CD4-positive, alpha-beta T cell treated with Interleukin-15 for 1 hour (primary cell): ENCODE data around the gene PLCB4.
"Not testable (repeated sequence)": the region's sequence is repeated elsewhere in the genome, so short reads cannot be mapped to it uniquely, and the experiment has no call there.

Experiments used
- DNase-seq: peaks from one replicate; pipeline ENCODE4 v3.0.0-alpha.2; 2020

The PLCB4 gene

DNA sequence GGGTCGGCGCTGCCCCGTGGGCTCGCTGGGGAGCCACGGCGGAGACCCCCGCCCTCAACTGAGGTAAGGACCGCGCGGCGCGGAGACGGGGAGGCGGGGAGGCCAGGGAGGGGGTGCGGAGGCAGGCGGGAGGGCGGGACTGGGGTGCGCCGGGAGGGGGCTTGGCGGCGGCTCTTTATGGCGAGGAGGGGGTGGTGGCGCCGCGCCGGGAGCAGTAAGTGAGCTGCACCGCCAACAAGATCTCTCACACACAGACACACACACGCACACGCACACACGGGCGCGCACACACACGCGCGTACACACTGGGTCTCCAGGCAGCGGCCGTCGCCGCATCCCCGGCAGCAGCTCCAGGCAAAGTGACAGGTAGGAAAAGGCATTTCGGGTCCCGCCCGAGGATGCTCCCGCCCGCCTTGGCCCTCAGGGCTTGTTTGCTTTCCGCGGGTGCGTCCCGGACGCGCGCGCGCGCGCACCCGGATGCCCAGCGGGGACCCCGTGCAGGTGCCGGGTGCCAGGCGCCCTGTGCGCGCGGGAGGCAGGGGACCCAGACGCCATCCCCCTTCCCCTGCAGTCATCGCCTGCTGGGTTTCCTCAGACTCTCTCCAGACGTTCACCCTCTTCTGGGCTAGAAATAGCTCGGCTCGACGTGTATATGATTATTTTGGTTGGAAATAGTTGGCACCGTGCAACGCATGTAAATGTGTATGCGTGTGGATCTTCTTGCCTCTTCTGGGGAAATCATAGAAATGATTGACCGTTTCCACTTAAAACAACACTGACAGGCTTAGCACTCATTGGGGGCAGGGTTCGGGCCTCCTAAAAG, at the start of gene PLCB4:
Gene PLCB4 (plus strand): TSS at position 247 of the 823 bp plus-strand sequence. CDS start 238,728 bp downstream, outside the sequence.
- DNase-seq = no peak

DNA sequence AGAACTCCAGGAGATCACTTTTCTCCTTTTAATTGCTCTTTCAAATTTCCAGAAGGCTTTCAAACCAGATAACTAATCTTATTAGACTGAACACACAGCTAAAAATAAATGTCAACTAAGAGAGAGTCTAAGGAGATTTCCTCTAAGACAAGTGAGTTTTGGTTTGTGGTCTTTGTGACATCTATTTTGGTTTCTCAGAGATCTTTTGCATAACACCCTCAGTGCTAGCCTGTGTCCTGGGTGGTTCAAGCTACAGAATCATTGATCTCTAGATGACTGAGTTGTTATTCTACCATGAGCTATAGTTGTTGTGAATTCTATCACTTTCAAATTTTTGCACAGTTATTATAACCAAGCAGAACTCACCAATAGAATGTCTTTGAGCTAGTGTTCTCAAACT, 49.1 kb upstream of the PLCB4 start:
- DNase-seq = no peak

DNA sequence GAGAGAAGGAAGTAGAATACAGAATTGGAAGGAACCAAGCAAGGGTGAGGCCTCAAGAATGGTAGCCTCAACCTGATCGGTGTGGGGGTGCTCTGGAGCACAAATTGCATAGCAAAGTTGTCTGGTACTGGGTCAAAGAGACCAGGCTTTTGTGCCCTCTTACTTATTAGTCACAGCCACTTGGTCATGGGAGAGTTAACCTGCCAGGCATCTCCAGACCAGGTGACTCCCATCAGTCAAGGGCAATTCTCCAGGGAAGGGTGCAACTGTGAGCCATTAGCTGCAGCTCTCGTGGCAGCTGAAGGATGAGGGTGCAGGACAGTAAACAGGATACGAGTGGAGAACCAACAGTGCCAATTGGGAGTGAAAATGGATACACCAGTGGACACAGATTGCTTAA, 47.7 kb upstream of the PLCB4 start:
- no peak for DNase-seq

DNA sequence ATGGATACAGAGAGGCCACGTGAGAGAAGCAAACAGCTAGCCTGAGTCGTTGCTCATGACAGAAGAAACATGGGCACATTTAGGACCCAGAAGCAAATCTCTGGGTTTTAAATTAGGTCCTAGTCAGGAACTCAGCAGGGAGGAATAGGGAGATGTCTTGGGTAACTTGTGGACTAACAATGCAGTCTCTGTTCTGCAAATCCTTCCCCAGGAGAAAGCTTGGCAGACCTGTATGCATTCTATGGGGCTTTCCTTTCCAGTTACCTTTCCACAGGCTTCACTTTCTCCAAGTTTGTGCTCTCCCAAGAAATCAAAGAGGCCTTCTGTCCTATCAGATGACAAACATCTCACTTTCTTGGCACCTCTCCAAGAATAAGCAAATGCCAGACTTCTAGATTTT, 47.2 kb upstream of the PLCB4 start:
- no peak for DNase-seq

DNA sequence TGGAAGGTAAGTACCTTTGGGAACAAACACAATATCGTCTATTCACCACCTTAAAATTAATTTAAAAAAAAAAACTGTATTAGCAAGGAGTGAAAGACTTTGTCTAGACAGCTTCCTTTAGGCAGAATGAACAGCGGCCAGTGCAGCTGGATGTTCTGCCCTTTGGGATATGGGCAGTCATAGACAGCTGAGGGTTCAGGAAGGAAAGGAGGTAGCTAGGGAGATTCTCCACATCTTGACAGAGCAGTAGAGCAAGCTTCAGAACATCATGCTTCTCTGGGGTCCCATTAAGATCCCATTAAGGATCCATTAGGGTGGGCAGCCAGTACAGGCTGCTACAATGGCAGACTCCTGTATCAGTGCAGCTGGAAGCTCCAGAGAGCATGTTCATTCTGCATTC, 46.5 kb upstream of the PLCB4 start:
- no peak for DNase-seq

DNA sequence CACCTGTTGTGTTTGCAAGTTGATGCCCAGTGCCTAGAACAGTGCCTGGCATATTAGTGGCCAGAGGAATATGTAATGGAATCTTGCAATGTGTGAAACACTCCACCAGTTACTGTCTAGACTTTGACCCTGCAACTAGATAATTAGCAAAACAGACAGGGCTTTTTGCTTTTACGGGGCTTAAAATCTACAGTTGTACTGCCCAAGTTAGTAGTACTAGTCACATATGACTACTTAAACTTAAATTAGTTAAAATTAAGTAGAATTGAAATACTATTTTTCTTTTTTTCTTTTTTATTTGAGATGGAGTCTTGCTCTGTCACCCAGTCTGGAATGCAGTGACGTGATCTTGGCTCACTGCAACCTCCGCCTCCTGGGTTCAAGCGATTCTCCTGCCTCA, 44.3 kb upstream of the PLCB4 start:
- DNase-seq = no peak

DNA sequence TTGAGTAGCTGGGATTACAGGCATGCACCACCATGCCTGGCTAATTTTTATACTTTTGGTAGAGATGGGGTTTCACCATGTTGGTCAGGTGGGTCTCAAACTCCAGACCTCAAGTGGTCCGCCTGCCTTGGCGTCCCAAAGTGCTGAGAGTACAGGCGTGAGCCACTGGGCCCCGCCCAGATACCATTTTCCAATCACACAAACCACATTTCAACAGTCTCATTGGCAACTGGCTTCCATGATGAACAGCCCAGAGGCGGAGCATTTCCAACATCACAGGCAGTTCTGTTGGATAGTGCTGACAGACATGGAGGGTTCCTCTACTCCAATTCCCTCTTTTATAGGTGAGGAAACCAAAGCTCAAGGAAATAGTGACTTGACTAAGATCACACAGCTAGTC, 43.9 kb upstream of the PLCB4 start:
- no peak for DNase-seq

DNA sequence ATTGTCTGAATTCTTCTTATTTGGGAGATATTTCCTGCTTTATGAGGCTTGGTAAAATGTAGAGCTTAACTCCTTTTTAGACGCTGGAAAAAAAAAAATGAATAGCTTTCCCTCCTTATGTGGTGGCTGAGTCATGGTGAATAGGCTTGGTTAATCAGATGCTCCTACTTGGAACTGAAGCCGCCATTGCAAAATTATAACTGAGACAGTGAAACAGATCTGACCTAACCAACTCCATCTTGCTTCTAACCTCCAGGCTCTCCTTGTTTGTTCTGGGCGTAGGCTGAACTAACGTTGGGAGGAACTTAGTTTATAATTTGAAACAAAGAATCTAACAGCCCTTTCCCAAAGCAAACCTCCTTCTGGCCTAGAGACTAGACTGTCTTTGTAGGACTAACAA, 43.2 kb upstream of the PLCB4 start:
- DNase-seq = no peak

DNA sequence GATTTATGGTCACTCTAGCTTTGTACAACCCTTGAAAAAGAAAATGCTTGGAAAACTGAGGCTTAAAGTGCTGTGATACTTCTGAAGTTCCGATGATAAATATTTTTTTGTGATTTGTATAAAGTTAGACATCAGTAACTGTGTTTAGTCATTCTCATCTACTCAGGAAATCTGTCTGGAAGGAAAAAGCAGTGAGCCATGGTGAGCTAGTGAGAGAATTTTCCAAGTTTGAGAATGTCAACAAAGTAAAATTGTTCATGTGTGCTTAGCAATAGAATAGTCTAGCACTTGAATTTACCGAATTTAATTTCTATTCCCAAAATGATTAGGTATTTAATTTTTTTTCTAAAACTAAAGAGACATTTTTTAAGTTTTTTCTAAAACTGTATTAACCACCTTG, 41.3 kb upstream of the PLCB4 start:
- DNase-seq = no peak

DNA sequence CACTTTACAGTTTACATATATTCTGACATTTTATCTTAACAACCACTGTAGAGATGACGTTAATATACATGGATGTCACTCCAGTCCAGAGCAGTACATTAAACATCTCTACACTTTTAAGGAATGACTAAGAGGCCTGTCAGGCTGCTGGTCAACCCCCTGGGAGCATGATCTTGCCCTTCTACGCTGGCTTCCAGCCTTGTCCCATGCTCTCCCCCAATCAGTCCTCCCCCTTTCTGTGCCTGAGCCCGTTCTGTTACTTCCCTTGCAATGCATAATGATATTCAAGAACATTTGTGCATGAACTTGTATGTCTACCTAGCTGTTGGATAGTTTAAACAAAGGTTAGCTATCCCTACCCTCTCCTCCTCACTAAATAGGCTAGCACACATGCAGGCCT, 40.5 kb upstream of the PLCB4 start:
- DNase-seq = no peak

DNA sequence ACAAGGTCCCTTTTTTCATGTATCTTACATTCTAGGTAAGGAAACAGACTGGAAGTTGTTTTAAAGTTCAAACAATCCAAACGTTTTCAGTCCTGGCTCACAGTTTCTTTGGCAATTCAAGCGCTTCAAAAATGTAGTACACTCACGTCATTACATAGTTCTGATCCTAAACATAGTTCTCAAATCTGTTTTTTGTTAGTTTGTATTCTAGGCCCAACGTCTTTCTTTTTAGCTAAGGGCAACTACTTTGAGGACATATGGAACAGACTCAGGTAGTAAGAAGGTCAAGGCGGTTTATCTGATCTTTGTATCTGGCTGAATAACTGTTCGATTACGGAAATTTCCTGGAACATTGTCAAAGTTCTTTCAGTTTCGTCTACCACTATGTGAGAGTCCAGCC, 36.9 kb upstream of the PLCB4 start:
- no peak for DNase-seq

DNA sequence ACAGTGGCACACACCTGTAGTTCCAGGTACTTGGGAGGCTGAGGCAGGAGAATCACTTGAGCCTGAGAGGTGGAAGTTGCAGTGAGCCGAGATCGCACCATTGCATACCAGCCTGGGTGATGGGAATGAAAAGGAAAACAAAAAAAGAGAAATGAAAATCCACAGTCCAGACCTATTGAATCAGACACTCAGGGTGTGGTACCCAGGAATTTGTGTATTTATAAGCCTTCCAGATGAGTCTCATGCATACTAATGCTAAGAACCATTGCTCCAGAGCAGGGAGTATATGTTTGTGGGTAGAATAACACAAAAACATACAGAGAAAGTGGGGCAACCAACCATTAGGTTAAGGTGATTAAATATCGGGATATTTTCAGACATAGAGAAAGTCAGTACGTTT, 36.1 kb upstream of the PLCB4 start:
- DNase-seq = no peak

DNA sequence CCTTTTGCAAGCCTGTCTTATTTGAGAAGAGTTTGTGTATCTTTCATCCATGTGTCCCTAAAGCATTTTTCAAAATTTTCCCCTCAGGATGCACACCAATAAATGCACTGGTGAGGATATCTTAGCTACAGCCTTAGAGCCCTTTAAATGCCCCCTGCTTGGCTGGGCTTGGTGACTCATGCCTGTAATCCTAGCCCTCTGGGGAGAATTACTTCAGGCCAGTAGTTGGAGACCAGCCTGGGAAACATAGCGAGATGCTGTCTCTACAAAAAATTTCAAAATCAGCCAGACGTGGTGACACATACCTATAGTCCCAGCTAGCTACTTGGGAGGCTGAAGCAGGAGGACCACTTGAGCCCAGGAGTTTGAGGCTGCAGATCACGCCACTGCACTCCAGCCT, 33.8 kb upstream of the PLCB4 start:
- no peak for DNase-seq

DNA sequence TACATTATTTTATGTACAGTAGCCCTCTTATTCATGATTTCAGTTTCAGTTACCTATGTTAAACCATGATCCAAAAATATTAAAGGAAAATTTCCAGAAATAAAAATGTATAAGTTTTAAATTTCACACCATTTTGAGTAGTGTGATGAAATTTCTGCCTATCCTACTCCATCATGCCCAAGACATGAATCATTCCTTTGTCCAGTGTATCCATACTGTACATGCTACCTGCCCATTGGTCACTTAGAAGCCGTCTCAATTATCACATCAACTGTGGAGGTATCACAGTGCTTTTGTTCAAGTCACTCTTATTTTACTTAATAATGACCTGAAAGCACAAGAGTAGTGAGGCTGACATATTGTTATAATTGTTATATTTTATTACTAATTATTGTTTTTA, 32.3 kb upstream of the PLCB4 start:
- DNase-seq = no peak

DNA sequence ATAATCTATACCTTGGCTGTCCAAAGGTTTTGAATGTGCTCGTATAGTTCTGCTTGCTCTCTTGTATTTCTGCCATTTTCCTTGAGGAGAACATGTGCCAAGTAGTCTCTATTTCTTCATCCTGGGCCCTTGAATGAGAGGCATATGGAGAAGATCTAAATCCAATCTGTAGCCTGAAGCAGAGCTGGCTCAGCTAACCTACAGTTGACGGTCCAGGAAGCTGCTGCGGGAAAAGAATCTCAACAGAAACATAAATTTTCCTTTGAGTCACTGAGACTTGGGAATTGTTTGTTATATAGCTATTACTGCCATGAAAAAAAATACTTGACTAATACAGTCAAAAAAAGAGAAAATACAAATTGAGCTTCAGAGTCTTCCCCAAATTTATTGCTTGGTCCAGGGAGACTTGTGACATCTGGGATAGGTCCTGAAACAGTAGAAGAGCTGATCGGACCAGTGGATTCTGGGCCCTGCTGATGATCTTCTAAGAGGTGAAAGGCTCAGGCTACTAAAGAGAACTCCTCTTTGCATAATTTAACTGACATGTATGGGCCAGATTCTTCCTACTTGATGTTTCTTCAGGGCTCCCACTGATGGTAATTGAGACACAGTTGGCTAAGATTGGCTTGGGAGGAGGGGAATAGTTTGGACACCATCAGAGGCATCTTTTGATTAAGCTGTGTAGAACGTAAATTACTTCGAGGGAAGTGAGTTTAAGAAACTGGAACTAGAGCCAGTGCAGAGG, 29.9 kb upstream of the PLCB4 start:
- DNase-seq = no peak

DNA sequence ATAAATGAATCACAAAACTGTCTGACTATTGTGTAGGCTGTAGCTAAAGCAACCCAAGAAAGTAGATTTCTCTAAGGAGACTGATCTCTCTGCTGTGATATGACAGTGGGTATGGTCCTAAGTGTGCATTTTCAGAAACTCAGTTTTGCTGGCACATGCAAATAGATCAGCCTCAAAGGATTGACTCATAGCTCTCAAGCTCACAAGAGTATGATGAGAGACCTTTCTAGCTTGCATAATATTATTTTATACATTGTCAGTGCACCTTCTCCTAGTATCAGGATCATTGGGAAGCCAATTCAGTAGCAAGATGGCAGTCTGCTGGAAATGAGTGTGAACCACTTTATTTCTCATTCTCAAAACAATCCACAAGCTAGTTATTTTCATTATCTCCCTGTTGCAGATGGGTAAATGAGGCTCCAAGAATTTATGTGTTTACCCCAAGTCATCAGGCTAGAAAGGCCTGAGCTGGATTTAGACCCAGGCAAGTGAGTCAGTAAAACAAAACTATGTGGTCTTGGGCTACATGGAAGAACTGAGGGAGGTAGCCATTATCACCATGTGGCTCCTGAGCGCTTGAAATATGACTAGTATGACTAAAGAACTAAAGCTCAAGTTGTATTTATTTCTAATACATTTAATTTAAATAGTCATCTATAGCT, 27.9 kb upstream of the PLCB4 start:
- DNase-seq = no peak

DNA sequence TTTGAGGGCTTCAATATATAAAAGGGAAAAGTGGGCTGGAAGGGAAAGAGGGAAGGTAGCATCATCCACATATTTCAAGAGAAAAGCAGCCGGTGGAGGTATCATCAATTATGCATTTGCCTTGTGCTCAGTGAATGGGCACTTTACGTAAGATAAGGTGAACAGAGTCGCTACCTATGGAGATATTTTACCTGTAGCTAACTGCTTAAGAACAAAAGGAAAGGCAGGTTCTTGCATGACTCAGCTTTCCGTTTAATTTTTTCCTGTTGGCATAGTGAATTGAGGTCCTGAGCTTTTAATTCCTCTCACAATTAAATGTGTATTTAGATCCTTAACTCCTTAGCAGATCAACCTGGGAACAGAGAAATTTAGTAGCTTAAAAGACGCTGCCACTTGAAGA, 25.5 kb upstream of the PLCB4 start:
- DNase-seq = no peak

DNA sequence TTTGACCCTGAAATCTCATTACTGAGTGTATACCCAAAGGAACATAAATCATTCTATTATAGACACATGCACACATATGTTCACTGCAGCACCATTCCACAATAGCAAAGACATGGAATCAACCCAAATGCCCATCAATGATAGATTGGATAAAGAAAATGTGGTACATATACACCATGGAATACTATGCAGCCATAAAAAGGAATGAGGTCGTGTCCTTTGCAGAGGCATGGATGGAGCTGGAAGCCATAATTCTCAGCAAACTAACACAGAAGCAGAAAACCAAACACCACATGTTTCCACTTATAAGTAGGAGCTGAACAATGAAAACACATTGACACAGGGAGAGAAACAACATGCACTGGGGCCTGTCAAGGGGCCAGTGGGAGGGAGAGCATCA, 21.0 kb upstream of the PLCB4 start:
- DNase-seq = not testable (repeated sequence)

DNA sequence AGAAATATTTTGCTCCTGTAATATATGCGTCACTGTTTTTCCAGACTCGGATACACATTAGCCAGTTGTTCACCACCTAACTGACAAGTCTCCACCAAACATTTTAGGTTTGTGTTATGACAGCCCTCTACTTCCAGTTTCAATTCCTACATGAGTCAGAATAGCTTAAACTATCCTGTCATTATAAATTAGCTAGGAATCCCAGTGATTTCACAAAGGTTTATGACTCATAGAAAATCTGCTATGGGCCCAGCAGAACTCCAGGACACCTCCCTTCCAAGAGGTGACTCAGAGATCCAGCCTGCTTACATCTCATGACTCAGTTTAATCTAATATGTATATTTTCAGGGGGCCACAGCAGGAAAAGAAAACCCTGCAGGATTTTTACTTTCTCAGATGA, 17.4 kb upstream of the PLCB4 start:
- DNase-seq = no peak

DNA sequence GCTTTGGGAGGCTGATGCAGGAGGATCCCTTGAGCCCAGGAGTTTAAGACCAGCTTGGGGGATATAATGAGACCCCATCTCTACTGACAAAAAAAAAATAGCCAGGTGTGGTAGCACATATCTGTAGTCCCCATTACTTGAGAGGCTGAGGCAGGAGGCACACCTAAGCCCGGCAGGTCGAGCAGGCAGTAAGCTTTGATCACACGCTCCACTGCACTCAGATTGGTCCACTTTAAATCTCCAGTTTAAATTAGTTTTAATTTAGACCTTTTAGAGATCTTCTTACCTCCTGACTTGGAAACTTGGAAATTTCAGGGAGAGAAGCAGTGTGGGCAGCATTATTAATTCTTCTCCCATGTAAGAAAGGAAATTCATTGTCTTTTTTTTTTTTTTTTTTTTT, 16.8 kb upstream of the PLCB4 start:
- no peak for DNase-seq

DNA sequence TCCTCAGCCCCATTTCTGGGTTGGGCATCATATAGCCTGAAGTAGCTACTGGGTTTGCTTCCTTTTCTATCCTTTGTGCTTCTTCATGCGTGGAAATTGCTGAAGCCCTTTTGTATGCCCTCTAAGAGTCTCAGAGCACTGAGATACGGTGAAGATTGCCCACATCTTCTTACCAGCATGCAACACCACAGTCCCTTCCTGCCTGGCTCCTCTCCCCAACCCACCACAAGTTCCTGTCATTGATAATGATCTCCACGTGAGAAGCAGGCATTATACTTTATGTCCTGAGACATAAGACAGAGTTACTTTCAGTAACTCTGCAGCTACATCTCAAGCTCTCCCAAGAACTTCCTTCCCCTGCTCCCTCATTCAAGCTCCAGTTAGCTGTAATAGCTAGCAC, 15.8 kb upstream of the PLCB4 start:
- DNase-seq = no peak

DNA sequence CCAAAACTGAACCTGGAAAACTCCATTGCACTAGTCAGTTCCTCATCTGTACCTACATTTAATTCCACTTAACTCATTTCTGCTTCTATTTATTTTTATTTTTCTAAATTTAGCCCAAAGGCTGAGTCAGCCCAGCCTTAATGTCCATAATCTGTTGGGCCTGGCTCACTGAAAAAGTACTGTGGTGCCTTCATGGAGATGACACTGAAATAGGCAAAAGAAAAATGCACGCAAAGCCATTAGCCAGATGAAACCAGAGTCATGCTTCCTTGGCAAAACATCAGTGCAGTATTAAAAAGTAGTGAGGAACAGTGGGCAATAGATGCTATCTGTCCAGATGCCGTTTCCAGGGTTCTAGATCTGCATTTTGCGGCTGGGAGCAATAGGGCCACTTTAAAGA, 14.7 kb upstream of the PLCB4 start:
- DNase-seq = no peak

DNA sequence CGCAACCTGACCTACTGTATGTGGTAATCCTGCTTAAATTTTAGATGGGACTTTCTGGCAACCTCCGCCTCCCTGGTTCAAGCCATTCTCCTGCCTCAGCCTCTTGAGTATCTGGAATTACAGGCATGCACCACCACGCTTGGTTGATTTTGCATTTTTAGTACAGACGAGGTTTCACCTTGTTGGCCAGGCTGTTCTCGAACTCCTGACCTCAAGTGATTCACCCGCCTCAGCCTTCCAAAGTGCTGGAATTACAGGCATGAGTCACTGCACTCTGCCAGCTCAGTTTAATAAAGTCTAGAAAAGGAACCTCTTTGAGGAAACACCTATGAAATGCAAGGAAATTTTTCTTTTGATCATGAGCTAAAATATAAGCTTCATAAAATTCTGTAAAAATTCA, 9.0 kb upstream of the PLCB4 start:
- no peak for DNase-seq

DNA sequence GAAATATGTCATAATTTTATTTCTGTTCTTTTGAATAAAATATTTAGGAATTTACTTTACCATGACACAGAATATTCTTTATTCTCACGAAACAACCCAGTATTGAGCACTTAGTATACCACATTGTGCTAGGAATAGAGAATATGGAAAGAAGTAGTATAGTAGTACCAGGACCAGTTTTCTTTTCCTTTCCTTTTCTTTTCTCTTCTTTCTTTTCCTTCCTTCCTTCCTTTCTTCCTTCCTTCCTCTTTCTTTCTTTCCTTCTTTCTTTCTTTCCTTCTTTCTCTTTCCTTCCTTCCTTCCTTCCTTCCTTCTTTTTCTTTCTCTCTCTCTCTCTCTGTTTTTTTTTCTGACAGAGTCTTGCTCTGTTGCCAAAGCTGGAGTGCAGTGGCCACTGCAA, 7.5 kb upstream of the PLCB4 start:
- DNase-seq = no peak
